ENCODE results near the gene CD244.

Gene CD244

GRCh38 chr1:160814316-160814715, 48.4 kb downstream of the CD244 start:
- H3K27me3 ChIP-seq (ENCODE audit: control insufficient read depth, insufficient read depth, low read length): no peaks in the 10 kb centered on the region
- H3K36me3 ChIP-seq (ENCODE audit: control insufficient read depth, insufficient read depth, low read length): no peaks in the 10 kb centered on the region
- H3K9ac ChIP-seq (ENCODE audit: low read length): no peak overlapping the region
- H3K27ac ChIP-seq (ENCODE audit: low read depth, low read length): no peak overlapping the region
- no peak overlapping the region for H3K4me3 ChIP-seq (ENCODE audit: low read length)
- H3K4me1 ChIP-seq (ENCODE audit: control insufficient read depth, insufficient read depth, low read length): no peaks in the 10 kb centered on the region

- no peak overlapping the region for H3K4me3 ChIP-seq (ENCODE audit: low read length)
- no peaks in the 10 kb centered on the region for H3K4me1 ChIP-seq (ENCODE audit: control insufficient read depth, insufficient read depth, low read length)
- H3K36me3 ChIP-seq (ENCODE audit: control insufficient read depth, insufficient read depth, low read length): no peaks in the 10 kb centered on the region
- H3K27ac ChIP-seq (ENCODE audit: low read depth, low read length): no peak overlapping the region
- no peak overlapping the region for H3K9ac ChIP-seq (ENCODE audit: low read length)
- H3K27me3 ChIP-seq (ENCODE audit: control insufficient read depth, insufficient read depth, low read length): no peaks in the 10 kb centered on the region
Measured at GRCh38 chr1:160813215-160813614, 49.5 kb downstream of the CD244 start.

- Histone ChIP-seq H3K4me3 (ENCODE audit: low read length) (no peak overlapping the region), H3K27ac (ENCODE audit: low read depth, low read length) (no peak overlapping the region), H3K36me3 (ENCODE audit: control insufficient read depth, insufficient read depth, low read length) (no peaks in the 10 kb centered on the region), H3K9ac (ENCODE audit: low read length) (no peak overlapping the region), H3K4me1 (ENCODE audit: control insufficient read depth, insufficient read depth, low read length) (no peaks in the 10 kb centered on the region), H3K27me3 (ENCODE audit: control insufficient read depth, insufficient read depth, low read length) (no peaks in the 10 kb centered on the region)
Measured at GRCh38 chr1:160811147-160811546, 51.5 kb downstream of the CD244 start.

- Histone ChIP-seq H3K36me3 (ENCODE audit: control insufficient read depth, insufficient read depth, low read length) (no peaks in the 10 kb centered on the region), H3K4me1 (ENCODE audit: control insufficient read depth, insufficient read depth, low read length) (no peaks in the 10 kb centered on the region)
Measured at GRCh38 chr1:160810486-160810885, 52.2 kb downstream of the CD244 start.

GRCh38 chr1:160808289-160808688, 54.4 kb downstream of the CD244 start:
- Histone ChIP-seq H3K4me3 (ENCODE audit: low read length) (no peak overlapping the region), H3K36me3 (ENCODE audit: control insufficient read depth, insufficient read depth, low read length) (no peaks in the 10 kb centered on the region), H3K9ac (ENCODE audit: low read length) (no peak overlapping the region), H3K27ac (ENCODE audit: low read depth, low read length) (no peak overlapping the region), H3K27me3 (ENCODE audit: control insufficient read depth, insufficient read depth, low read length) (no peaks in the 10 kb centered on the region), H3K4me1 (ENCODE audit: control insufficient read depth, insufficient read depth, low read length) (no peaks in the 10 kb centered on the region)

More at GRCh38 chr1:160810486-160810885, 52.2 kb downstream of the CD244 start:
- Histone ChIP-seq H3K9ac (ENCODE audit: low read length) (no peak overlapping the region), H3K4me3 (ENCODE audit: low read length) (no peak overlapping the region), H3K27ac (ENCODE audit: low read depth, low read length) (no peak overlapping the region), H3K27me3 (ENCODE audit: control insufficient read depth, insufficient read depth, low read length) (no peaks in the 10 kb centered on the region)

- no peak overlapping the region for H3K27ac ChIP-seq (ENCODE audit: low read depth, low read length)
- no peaks in the 10 kb centered on the region for H3K36me3 ChIP-seq (ENCODE audit: control insufficient read depth, insufficient read depth, low read length)
- no peaks in the 10 kb centered on the region for H3K4me1 ChIP-seq (ENCODE audit: control insufficient read depth, insufficient read depth, low read length)
- no peaks in the 10 kb centered on the region for H3K27me3 ChIP-seq (ENCODE audit: control insufficient read depth, insufficient read depth, low read length)
- H3K9ac ChIP-seq (ENCODE audit: low read length): no peak overlapping the region
- no peak overlapping the region for H3K4me3 ChIP-seq (ENCODE audit: low read length)
Measured at GRCh38 chr1:160807738-160808137, 54.9 kb downstream of the CD244 start.

- no peak overlapping the region for H3K27ac ChIP-seq (ENCODE audit: low read depth, low read length)
- H3K27me3 ChIP-seq (ENCODE audit: control insufficient read depth, insufficient read depth, low read length): no peaks in the 10 kb centered on the region
- H3K4me3 ChIP-seq (ENCODE audit: low read length): no peak overlapping the region
- H3K4me1 ChIP-seq (ENCODE audit: control insufficient read depth, insufficient read depth, low read length): no peaks in the 10 kb centered on the region
- no peaks in the 10 kb centered on the region for H3K36me3 ChIP-seq (ENCODE audit: control insufficient read depth, insufficient read depth, low read length)
- no peak overlapping the region for H3K9ac ChIP-seq (ENCODE audit: low read length)
Measured at GRCh38 chr1:160807247-160807646, 55.4 kb downstream of the CD244 start.

- Histone ChIP-seq H3K9ac (ENCODE audit: low read length) (no peak overlapping the region), H3K36me3 (ENCODE audit: control insufficient read depth, insufficient read depth, low read length) (no peaks in the 10 kb centered on the region), H3K4me3 (ENCODE audit: low read length) (no peak overlapping the region), H3K27me3 (ENCODE audit: control insufficient read depth, insufficient read depth, low read length) (no peaks in the 10 kb centered on the region), H3K4me1 (ENCODE audit: control insufficient read depth, insufficient read depth, low read length) (no peaks in the 10 kb centered on the region), H3K27ac (ENCODE audit: low read depth, low read length) (no peak overlapping the region)
Measured at GRCh38 chr1:160806784-160807183, 55.9 kb downstream of the CD244 start.

- no peak overlapping the region for H3K9ac ChIP-seq (ENCODE audit: low read length)
- H3K4me1 ChIP-seq (ENCODE audit: control insufficient read depth, insufficient read depth, low read length): no peaks in the 10 kb centered on the region
- H3K36me3 ChIP-seq (ENCODE audit: control insufficient read depth, insufficient read depth, low read length): no peaks in the 10 kb centered on the region
- no peak overlapping the region for H3K4me3 ChIP-seq (ENCODE audit: low read length)
- no peaks in the 10 kb centered on the region for H3K27me3 ChIP-seq (ENCODE audit: control insufficient read depth, insufficient read depth, low read length)
- H3K27ac ChIP-seq (ENCODE audit: low read depth, low read length): no peak overlapping the region
Measured at GRCh38 chr1:160806109-160806665, 56.5 kb downstream of the CD244 start.

GRCh38 chr1:160801836-160802580, 60.7 kb downstream of the CD244 start:
- no peaks in the 10 kb centered on the region for H3K4me1 ChIP-seq (ENCODE audit: control insufficient read depth, insufficient read depth, low read length)

GRCh38 chr1:160800645-160801408, 61.9 kb downstream of the CD244 start:
- Histone ChIP-seq H3K4me1 (ENCODE audit: control insufficient read depth, insufficient read depth, low read length) (no peaks in the 10 kb centered on the region), H3K27me3 (ENCODE audit: control insufficient read depth, insufficient read depth, low read length) (no peaks in the 10 kb centered on the region), H3K27ac (ENCODE audit: low read depth, low read length) (no peak overlapping the region), H3K9ac (ENCODE audit: low read length) (no peak overlapping the region), H3K4me3 (ENCODE audit: low read length) (no peak overlapping the region), H3K36me3 (ENCODE audit: control insufficient read depth, insufficient read depth, low read length) (no peaks in the 10 kb centered on the region)

More at GRCh38 chr1:160801836-160802580, 60.7 kb downstream of the CD244 start:
- H3K36me3 ChIP-seq (ENCODE audit: control insufficient read depth, insufficient read depth, low read length): no peaks in the 10 kb centered on the region
- H3K4me3 ChIP-seq (ENCODE audit: low read length): no peak overlapping the region
- H3K27me3 ChIP-seq (ENCODE audit: control insufficient read depth, insufficient read depth, low read length): no peaks in the 10 kb centered on the region
- no peak overlapping the region for H3K27ac ChIP-seq (ENCODE audit: low read depth, low read length)
- no peak overlapping the region for H3K9ac ChIP-seq (ENCODE audit: low read length)

GRCh38 chr1:160800142-160800541, 62.5 kb downstream of the CD244 start:
- H3K27ac ChIP-seq (ENCODE audit: low read depth, low read length): no peak overlapping the region
- H3K4me3 ChIP-seq (ENCODE audit: low read length): no peak overlapping the region
- H3K4me1 ChIP-seq (ENCODE audit: control insufficient read depth, insufficient read depth, low read length): no peaks in the 10 kb centered on the region
- H3K27me3 ChIP-seq (ENCODE audit: control insufficient read depth, insufficient read depth, low read length): no peaks in the 10 kb centered on the region
- H3K36me3 ChIP-seq (ENCODE audit: control insufficient read depth, insufficient read depth, low read length): no peaks in the 10 kb centered on the region
- no peak overlapping the region for H3K9ac ChIP-seq (ENCODE audit: low read length)

Measured in rectal smooth muscle tissue (tissue), 1 donor.